HG03469 (cell line): ENCODE data around the gene FRRS1L.
"Not testable (repeated sequence)": the region's sequence is repeated elsewhere in the genome, so short reads cannot be mapped to it uniquely, and the experiment has no call there.

Experiments used
- ATAC-seq: cut with Tn5 transposase; IDR thresholded peaks from one replicate; pipeline ENCODE4 v1.9.1; 2021; ENCODE audit warnings: mild to moderate bottlenecking, moderate library complexity, moderate number of reproducible peaks; ENCODE audit not compliant: unreplicated experiment

The FRRS1L gene

DNA sequence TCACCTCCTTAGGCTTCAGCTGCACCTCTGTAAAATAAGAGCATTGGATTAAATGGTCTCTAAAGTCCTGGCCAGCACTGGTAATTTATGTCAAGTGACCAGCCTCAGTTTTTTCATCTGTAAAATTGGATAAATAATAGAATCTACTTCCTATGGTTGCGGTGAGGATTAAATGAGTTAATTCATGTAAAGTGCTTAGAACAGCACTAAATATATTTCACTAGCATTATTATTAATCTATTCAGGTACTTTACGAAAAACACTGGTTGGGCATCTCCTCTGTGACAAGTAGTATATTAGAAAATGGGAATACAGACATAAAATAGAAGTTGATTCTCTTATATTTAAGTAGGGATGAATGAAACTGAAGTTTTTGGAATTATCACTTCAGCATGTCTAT lies 33.5 kb downstream of the FRRS1L start:
- ATAC-seq, result no peak

- ATAC-seq, result no peak
Observed at GRCh38 chr9:109132567-109133021, 34.5 kb downstream of the FRRS1L start.

DNA sequence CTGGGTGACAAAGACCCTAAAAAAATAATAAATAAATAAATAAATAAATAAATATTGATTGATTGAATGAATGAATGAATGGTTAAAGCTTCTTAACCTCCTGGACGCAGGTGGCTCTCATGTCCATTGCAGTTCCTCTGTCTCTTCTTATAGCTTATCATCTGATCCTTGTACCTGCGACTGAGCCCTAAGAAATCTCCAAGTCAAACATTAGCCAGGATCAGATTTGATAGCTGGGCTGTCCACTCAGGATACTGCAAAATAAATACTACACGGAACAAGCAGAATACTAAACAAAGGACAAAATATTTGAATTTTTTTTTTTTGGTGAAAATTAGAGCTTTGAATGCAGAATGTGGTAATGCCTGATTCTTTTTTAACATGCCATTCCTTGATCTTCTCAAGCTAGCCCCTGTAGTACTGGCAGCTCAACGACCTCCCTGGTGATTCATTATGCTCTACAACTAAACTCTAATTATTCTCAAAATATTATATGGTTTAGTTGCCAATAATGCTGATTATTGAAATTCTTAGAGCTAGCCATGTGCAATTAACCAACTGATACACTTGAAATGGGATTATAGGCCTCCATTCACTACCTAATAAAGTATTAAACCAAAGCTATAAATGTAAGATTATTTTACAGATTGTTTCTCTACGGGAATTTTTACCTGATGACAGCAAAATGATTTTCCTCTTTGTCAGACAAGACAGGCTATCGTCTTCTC lies 37.4 kb downstream of the FRRS1L start:
- ATAC-seq, result no peak

DNA sequence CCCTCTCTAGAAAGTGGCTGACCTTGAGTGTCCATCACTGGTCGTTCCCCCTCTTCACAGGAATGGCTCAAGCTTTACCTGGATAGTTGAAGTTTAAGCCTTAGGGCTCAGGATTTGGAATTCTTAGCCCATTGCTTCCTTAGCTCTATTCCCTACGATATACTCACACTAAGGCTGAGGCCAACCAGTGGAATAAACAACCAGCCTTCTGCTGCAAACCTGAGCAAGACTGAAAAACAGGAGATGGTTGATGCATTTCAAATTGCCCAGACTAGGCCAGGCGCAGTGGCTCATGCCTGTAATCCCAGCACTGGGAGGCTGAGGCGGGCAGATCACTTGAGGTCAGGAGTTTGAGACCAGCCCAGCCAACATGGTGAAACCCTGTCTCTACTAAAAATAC lies 40.4 kb downstream of the FRRS1L start:
- not testable (repeated sequence) for ATAC-seq

DNA sequence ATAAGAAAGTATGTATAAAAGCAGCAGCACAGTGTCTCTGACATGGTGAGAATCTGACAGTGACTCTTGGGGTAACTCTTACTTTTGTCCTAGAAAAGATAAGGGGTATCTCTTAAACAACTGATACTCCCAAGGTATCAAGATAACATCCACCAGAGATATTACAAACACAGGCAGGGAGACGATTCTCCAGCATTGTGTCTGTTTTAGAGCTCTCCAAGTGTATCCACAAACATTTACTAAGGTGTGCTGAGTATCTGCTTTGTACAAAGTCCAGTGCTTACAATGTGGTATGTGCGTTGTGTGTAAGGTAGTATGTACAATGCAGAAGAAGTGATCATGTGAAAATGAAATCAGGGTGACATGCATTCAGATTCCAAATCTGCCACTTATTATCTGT lies 42.9 kb downstream of the FRRS1L start:
- no peak for ATAC-seq

DNA sequence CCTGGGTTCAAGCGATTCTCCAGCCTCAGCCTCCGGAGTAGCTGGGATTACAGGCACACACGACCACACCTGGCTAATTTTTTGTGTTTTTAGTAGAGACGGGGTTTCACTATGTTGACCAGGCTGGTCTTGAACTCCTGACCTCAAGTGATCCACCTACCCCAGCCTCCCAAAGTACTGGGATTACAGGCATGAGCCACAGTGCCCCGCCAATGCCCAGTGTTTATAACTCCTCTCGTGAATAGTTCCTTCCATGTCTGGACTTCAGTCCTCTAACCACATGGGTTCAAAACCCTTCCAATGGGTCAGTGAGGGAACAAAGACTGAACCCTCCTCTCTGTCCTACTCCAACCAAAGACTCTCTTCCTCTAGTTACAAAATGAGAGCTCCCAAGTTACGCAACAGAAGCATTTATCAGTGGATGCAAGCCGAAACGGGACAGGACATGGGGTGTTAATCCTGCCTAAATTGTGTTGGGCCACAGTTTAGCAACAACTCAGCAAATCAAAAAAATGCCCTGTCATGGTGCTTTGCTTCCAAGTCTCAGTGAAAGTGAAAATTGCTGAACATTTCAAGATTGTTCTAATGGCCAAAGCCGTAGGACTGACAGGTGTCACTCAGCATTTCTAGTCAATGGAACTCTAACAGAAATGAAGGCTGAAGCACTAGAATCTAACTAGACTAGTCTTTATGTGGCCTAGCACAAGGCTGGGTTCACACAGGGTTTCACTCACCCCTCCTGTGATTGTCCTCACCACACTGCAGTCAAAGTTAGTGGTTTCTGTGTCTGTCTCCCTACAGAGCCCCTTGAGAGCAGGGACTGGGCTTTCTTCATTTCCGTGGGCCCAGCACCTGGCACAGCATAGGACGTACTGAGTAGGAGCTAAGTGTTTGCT lies 44.1 kb downstream of the FRRS1L start:
- peak; percentile 37 for ATAC-seq

GRCh38 chr9:109121232-109121796 lies 45.7 kb downstream of the FRRS1L start:
- ATAC-seq, result no peak

DNA sequence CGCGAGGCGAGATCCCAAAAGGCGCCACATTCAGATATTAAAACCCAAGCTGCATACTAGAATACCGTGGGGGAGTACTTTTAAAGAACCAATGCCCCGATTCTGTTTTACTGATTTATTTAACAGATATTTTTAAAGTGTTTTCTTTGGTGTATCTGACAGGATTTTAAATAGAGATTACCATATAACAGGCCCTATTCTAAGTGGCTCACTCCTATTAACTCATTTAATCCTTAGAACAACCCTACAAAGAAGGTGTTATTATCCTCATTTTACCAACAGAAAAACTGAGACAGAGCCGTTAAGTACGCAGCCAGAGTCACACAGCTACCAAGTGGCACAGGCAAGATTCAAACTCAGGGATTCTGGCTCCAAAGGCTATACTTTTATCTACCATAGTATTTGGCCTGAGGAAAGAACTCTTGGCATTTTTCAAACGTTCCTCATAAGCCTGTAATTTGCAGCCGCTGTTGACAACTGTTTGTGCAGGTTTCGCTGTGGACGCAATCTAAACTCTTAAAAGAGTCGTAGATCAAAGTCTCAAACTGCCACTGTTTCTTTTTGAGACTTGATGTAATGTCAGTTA lies 46.8 kb downstream of the FRRS1L start:
- no peak for ATAC-seq

DNA sequence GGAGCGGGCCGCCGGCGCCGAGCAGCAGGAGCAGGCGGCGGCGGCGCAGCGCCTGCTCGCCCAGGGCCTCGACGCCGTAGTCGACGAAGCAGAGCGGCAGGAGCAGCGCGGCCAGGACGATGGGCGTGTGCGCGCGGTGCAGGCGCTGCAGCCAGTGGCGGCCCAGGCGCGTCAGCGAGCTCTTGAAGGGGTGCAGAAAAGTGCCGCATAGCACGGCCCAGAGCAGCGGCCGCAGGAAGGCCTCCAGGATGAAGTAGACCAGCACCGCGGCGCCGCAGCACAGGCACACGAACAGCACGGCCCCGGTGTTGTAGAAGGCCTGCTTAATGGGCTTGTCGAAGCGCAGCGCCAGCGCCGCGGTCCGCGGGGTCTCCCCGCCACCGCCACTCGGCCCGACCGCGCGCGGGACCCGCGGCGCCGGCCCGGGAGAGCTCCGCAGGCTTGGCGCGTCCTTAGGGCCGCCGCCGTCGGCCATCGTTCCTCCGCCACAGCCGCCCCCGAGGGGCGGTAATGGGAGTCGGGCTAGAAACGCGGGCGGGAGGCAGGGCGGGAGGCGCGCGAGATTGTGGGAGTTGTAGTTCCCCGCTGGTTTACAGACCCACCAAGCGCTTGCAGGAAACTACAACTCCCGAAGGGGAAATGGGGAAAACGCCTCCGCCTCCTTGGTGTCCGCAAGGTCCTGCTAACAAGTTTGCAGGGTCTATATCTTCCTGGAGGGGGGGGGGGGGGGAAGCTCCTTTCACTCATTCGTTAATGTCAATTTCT lies 47.4 kb downstream of the FRRS1L start, which contains the start of gene TMEM245:
TSS of gene TMEM245 (minus strand) at position 509 of the 765 bp plus-strand sequence. CDS start at position 475, 34 bp downstream.
- peak; percentile 80 for ATAC-seq

- no peak for ATAC-seq
Observed at GRCh38 chr9:109118808-109119438, 48.1 kb downstream of the FRRS1L start.

DNA sequence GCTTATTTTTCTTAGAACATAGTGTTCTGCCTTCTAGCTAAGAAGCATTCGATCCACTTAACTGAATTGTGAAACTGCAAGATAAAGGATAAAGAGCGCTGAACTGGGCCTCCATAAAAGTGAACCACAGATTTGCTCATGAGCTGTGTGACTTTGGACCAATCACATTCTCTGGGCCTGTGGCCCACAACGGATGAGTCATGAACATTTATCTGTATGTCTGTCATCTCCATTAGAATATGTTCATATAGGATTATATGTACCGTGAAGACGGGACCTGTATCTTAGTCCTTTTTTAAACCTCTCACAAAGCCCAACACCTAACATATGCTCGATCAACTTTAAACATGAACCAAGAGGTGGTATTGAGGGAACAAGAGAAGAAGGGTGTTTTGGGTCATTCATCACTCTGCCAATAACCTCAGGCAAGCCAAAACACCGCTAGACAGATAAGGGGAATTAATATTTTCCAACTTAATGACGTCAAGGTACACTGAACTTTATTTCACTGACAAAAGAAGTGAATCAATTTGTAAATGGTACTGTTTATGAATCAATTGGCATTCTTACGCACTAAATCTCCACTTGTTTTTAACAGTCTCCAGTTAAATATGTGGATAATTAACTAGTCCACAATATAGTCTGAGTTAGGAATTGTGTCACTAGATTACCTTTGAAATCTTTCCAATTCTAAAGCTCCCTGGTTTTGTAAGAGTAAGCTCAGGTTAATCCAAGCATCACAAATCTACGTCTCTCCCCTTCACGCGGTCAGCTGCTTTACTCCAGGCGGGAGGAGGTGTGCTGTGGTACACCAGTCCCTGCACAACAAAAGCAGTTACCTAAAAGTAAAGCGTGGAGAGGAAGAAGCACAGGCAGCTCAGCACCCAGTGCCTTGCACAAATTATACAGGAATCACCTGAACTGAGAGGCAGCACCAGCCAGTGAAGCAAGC lies 48.9 kb downstream of the FRRS1L start:
- no peak for ATAC-seq

DNA sequence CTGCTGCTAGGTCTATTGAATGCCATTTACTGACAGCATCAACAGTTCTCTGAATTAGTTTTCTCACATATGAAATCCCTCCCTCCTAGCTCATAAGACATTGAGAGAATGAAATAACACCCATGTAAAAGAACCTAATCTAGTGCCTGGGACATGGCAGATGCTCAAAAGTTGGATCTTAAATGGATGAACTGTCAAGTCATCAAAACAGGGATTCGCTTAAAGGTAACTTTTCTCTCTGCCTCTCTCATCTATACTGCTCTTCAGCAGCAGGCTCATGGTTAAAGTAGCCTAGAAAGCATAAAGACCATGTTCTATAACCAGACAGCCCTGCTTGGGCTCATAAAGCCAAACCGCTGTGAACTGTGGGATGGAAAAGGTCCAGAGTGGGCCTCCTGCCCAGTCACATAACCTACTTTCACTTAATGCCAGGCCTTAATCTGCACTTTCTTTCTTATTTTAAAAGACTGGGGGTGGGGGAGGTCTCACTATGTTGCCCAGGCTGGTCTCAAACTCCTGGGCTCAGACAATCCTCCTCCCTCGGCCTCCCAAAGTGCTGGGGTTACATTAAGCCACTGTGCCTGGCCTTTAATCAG lies 51.0 kb downstream of the FRRS1L start:
- ATAC-seq, result no peak

DNA sequence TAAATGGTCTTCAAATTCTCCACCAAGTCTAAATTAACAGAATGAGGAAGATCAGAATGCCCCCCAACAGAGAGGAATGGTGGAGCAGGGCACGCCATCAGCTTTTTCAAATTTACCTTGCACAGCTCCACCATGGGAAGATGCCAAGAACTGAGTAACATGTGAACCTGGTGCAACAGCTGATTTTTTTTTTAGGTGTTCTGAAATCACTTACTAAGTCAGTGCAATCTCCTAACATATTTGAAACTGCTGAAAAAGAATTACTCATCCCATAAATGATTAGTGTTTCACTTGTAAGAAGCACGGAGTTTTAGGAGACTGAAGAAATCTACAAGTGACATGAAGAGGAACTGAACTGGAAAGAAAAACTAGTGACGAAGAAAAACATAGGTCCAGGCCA lies 52.4 kb downstream of the FRRS1L start:
- no peak for ATAC-seq

GRCh38 chr9:109113892-109114609 lies 53.0 kb downstream of the FRRS1L start:
- ATAC-seq, result no peak

DNA sequence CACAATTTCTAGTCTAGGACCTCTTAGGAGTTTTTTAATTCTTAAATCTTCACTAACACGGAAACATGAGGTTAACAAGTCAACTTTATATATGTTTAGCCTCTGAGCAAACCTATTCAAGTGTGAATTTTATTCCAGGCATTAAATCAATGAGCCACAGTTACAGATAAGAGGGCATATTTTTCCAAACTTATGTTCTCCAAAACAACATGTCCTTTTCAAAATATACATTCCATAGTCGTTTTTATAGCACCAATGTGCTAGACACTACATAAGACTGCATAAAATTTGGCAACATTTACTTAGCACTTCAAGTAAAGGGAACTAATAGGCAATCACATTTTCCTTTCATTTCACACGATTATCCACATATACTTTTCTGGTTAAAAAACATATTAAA lies 53.8 kb downstream of the FRRS1L start:
- no peak for ATAC-seq

GRCh38 chr9:109110329-109111021 lies 56.6 kb downstream of the FRRS1L start:
- ATAC-seq, result peak; percentile 59

- no peak for ATAC-seq
Observed at GRCh38 chr9:109109967-109110328, 57.1 kb downstream of the FRRS1L start.
